Liver (tissue), 3 donors: Measurements from ENCODE around the gene TSPAN5.

ENCODE experiments used
- CTCF ChIP-seq: fragments of 150-350 bp; IDR thresholded peaks from 2 replicates; pipeline ENCODE4 v1.5.1; 2017; ENCODE audit warnings: improper control_type of control experiment, low read depth, low read length; ENCODE audit not compliant: missing input control
- EGR1 ChIP-seq, 2 donors: IDR thresholded peaks; 2 replicates each; pipeline ENCODE4 v1.6.1; 2016 to 2018; ENCODE audit warnings: antibody characterized with exemption in 2 of 2, low read depth in 2 of 2
- FOXA1 ChIP-seq: IDR thresholded peaks from 2 replicates; pipeline ENCODE4 v1.6.1; 2016; ENCODE audit warnings: antibody characterized with exemption
- GABPA ChIP-seq, 2 donors: IDR thresholded peaks in 1 of 2; conservative IDR thresholded peaks in 1 of 2; 2 replicates each; pipeline ENCODE4 v1.6.1; 2016; ENCODE audit warnings: antibody characterized with exemption in 2 of 2, mild to moderate bottlenecking in 1 of 2, moderate library complexity in 1 of 2
- JUND ChIP-seq, 2 donors: IDR thresholded peaks; 2 replicates each; pipeline ENCODE4 v1.6.1; 2016; ENCODE audit warnings: antibody characterized with exemption in 2 of 2
- MAX ChIP-seq: IDR thresholded peaks from 2 replicates; pipeline ENCODE4 v1.6.1; 2016; ENCODE audit warnings: antibody characterized with exemption
- NR2F2 ChIP-seq: IDR thresholded peaks from 2 replicates; pipeline ENCODE4 v1.6.1; 2016; ENCODE audit warnings: antibody characterized with exemption
- RAD21 ChIP-seq, 2 donors: IDR thresholded peaks; 2 replicates each; pipeline ENCODE4 v1.6.1; 2016; ENCODE audit warnings: antibody characterized with exemption in 2 of 2, mild to moderate bottlenecking in 2 of 2
- REST ChIP-seq: IDR thresholded peaks from 2 replicates; pipeline ENCODE4 v1.6.1; 2016; ENCODE audit warnings: antibody characterized with exemption, mild to moderate bottlenecking
- RXRA ChIP-seq, 2 donors: IDR thresholded peaks; 2 replicates each; pipeline ENCODE4 v1.6.1; 2017 to 2018; ENCODE audit warnings: antibody characterized with exemption in 2 of 2, mild to moderate bottlenecking in 1 of 2
- SP1 ChIP-seq: IDR thresholded peaks from 2 replicates; pipeline ENCODE4 v1.6.1; 2018; ENCODE audit warnings: antibody characterized with exemption, mild to moderate bottlenecking
- TAF1 ChIP-seq: conservative IDR thresholded peaks from 2 replicates; pipeline ENCODE4 v1.6.1; 2016; ENCODE audit warnings: antibody characterized with exemption, mild to moderate bottlenecking
- YY1 ChIP-seq: IDR thresholded peaks from 2 replicates; pipeline ENCODE4 v1.6.1; 2016; ENCODE audit warnings: antibody characterized with exemption, mild to moderate bottlenecking
- donor health status: healthy.
- donor health status: healthy.

- no peak for TF ChIP-seq TAF1
- no peak for TF ChIP-seq CTCF
- no peak for TF ChIP-seq MAX
- no peak for TF ChIP-seq FOXA1
- no peak for TF ChIP-seq GABPA (IDR thresholded peaks at IDR 0.05 in 1 of 2, conservative IDR thresholded peaks at IDR 0.05 in 1 of 2)
- no peak for TF ChIP-seq RAD21 (IDR thresholded peaks at IDR 0.05)
- no peak for TF ChIP-seq YY1
- TF ChIP-seq NR2F2: no peak
- no peak for TF ChIP-seq EGR1 (IDR thresholded peaks at IDR 0.05; ENCODE audit: low read depth in 2 of 2)
- TF ChIP-seq REST: no peak
- TF ChIP-seq SP1: no peak
- no peak for TF ChIP-seq RXRA (IDR thresholded peaks at IDR 0.05)
- TF ChIP-seq JUND (IDR thresholded peaks at IDR 0.05): no peak
These were observed 28.4 kb upstream of the TSPAN5 start for GRCh38 chr4:98686847-98687246.
